B cell (primary cell): ENCODE measurements around the gene TFG. TPM values are rescaled to one million over a fixed set of nuclear protein-coding genes. Genes with fewer than 3 reads are reported as not detected.

Experiments
- ATAC-seq: fragments of 200-7000 bp; cut with Tn5 transposase; one replicate; pipeline ENCODE4 v1.10.0; 2021; ENCODE audit warnings: low read depth, mild to moderate bottlenecking, moderate number of reproducible peaks, moderate library complexity
- CTCF ChIA-PET: fragments of 350-600 bp; sonication (Branson Sonifier 250); formaldehyde crosslinking; loops from one replicate; lab custom pipeline; 2021; ENCODE audit warnings: antibody characterized with exemption, inconsistent platforms; lab: Charles Lee
- POLR2A ChIA-PET: fragments of 350-600 bp; sonication (Branson Sonifier 250); formaldehyde crosslinking; loops from one replicate; lab custom pipeline; 2021; ENCODE audit warnings: antibody characterized with exemption; lab: Charles Lee
- DNase-seq: peaks from one replicate; pipeline ENCODE4 v3.0.0; 2013
- H2AFZ ChIP-seq: 2 replicates; pipeline ENCODE4 v1.6.1; 2012; ENCODE audit warnings: mild to moderate bottlenecking, low read depth, low read length; ENCODE audit not compliant: insufficient read depth, poor library complexity, severe bottlenecking
- H3K27ac ChIP-seq, 2 donors: 1 replicate in 1 of 2; 2 replicates in 1 of 2; pipeline ENCODE4 v1.5.1; 2012 to 2013; ENCODE audit warnings: low read length in 2 of 2, mild to moderate bottlenecking in 2 of 2, moderate library complexity in 1 of 2
- H3K27me3 ChIP-seq, 4 experiments: fragments of 200-600 bp in 1 of 4; sonication (generic) in 1 of 4; replicated peaks in 1 of 4; 1 replicate in 2 of 4; 2 replicates in 2 of 4; pipeline versions ENCODE4 v1.6.1 to v1.7.0; 2013 to 2016; ENCODE audit warnings: low read length in 3 of 4, mild to moderate bottlenecking in 2 of 4, mixed read lengths in 1 of 4, moderate library complexity in 1 of 4; ENCODE audit not compliant: insufficient read depth in 4 of 4, control insufficient read depth in 3 of 4; ENCODE audit errors: control extremely low read depth in 1 of 4
- H3K36me3 ChIP-seq, 2 experiments: replicated peaks in 1 of 2; 1 replicate in 1 of 2; 2 replicates in 1 of 2; pipeline versions ENCODE4 v1.6.1 to v1.7.1; 2013; ENCODE audit warnings: low read length in 1 of 2; ENCODE audit not compliant: insufficient read depth in 2 of 2, control insufficient read depth in 1 of 2; ENCODE audit errors: control extremely low read depth in 1 of 2, extremely low read depth in 1 of 2
- H3K4me1 ChIP-seq, 2 donors: fragments of 200-600 bp in 1 of 2; sonication (generic) in 1 of 2; 1 replicate in 1 of 2; 2 replicates in 1 of 2; pipeline versions ENCODE4 v1.5.1 to v1.6.1; 2013 to 2017; ENCODE audit warnings: low read length in 2 of 2; ENCODE audit not compliant: control insufficient read depth in 2 of 2, insufficient read depth in 2 of 2
- H3K4me2 ChIP-seq: replicated peaks from 2 replicates; pipeline ENCODE3; 2012; ENCODE audit warnings: mild to moderate bottlenecking, low read depth, low read length; ENCODE audit not compliant: poor library complexity, severe bottlenecking
- H3K4me3 ChIP-seq, 5 experiments: fragments of 200-600 bp in 1 of 5; sonication (generic) in 1 of 5; 1 replicate in 3 of 5; 2 replicates in 2 of 5; pipeline versions ENCODE4 v1.5.1 to v1.7.0; 2011 to 2016; ENCODE audit warnings: low read length in 4 of 5, mild to moderate bottlenecking in 4 of 5, low read depth in 2 of 5, control low read depth in 1 of 5, moderate library complexity in 1 of 5; ENCODE audit not compliant: insufficient read depth in 1 of 5; ENCODE audit errors: control extremely low read depth in 1 of 5, extremely low read depth in 1 of 5
- H3K79me2 ChIP-seq: fragments of 200-600 bp; sonication (generic); one replicate; pipeline ENCODE4 v1.6.0; 2016; ENCODE audit warnings: low read length; ENCODE audit not compliant: control insufficient read depth, insufficient read depth
- H3K9ac ChIP-seq: fragments of 200-600 bp; sonication (generic); 2 replicates; pipeline ENCODE4 v1.6.1; 2017; ENCODE audit warnings: mild to moderate bottlenecking, low read length, moderate library complexity
- H3K9me3 ChIP-seq, 3 donors: one replicate each; pipeline versions ENCODE4 v1.6.1 to v1.7.1; 2013; ENCODE audit warnings: low read length in 2 of 3; ENCODE audit not compliant: control insufficient read depth in 2 of 3, insufficient read depth in 1 of 3; ENCODE audit errors: control extremely low read depth in 1 of 3
- H4K20me1 ChIP-seq: 2 replicates; pipeline ENCODE4 v1.6.0; 2012; ENCODE audit warnings: mild to moderate bottlenecking, low read length; ENCODE audit not compliant: insufficient read depth, control insufficient read depth, poor library complexity, severe bottlenecking
- H3K27ac Mint-ChIP-seq: one replicate; pipeline ENCODE4 v1.8.0; 2021; ENCODE audit warnings: mixed read lengths
- H3K27me3 Mint-ChIP-seq: one replicate; pipeline ENCODE4 v1.8.0; 2021; ENCODE audit warnings: mixed read lengths
- H3K4me1 Mint-ChIP-seq: one replicate; pipeline ENCODE4 v1.8.0; 2021; ENCODE audit warnings: mixed read lengths
- H3K4me3 Mint-ChIP-seq: one replicate; pipeline ENCODE4 v1.8.0; 2021; ENCODE audit warnings: mixed read lengths
- H3K9me3 Mint-ChIP-seq: one replicate; pipeline ENCODE4 v1.8.0; 2022; ENCODE audit warnings: mixed read lengths; ENCODE audit not compliant: insufficient read depth
- CTCF ChIP-seq: fragments of 200-600 bp; IDR thresholded peaks from one replicate; pipeline ENCODE4 v1.8.0; 2022; ENCODE audit warnings: antibody characterized with exemption, mild to moderate bottlenecking
- EZH2 ChIP-seq: IDR thresholded peaks from 2 replicates; pipeline ENCODE4 v1.6.1; 2012; ENCODE audit warnings: borderline replicate concordance, low read depth, mild to moderate bottlenecking, moderate library complexity, low read length; ENCODE audit not compliant: insufficient read depth, poor library complexity, severe bottlenecking
- WGBS: methylation state at CpG from one replicate; pipeline ENCODE4 v1.1.5; 2013; ENCODE audit warnings: missing lambda C conversion rate; ENCODE audit not compliant: insufficient coverage; 5-methylcytosine and 5-hydroxymethylcytosine counted together
- intact Hi-C: fragments of 100-400 bp; cut with micrococcal nuclease; formaldehyde crosslinking; loops from one replicate; pipeline ENCODE4 v1.10.0; 2022
- polyA plus RNA-seq: library from polyadenylated mRNA; depleted of rRNA; stranded (reverse); fragments of >200 nt; gene quantifications from 2 replicates; pipeline ENCODE4 v1.2.3, GENCODE V29; 2012
- total RNA-seq, 2 donors: library from RNA; stranded (reverse); fragments of 120-200 nt in 1 of 2; gene quantifications; 1 replicate in 1 of 2; 2 replicates in 1 of 2; pipeline versions ENCODE4 v1.2.3 to v1.2.4, GENCODE V29; 2013 to 2022

Gene TFG
- total and polyA plus RNA-seq, 2 donors (not counting 1 experiment from before 2014, with no cell fraction given): 40.3 to 44.0 TPM

DNA sequence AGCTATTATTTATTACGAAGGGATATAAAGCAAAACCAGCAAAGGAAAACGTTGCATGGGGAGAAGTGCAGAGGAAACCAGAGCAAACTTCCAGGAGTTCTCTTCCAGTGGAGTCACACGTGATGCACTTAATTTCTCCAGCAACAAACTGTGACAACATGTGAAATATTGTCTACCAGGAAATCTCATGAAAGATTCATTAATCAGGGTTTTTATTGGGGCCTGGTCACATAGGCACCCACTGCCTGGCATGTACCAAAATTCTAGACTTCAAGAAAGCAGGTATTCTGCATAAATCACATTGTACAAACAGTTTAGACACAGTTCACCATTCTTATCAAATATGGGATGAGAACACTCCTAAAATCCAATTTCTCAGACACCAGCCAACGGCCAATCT lies 5.4 kb upstream of the TFG start:
- intact Hi-C loops: no loop called here
- no peak overlapping the region for H3K27ac Mint-ChIP-seq
- H3K9me3 Mint-ChIP-seq: no peaks in the 10 kb centered on the region
- H3K36me3 ChIP-seq: no peaks in the 10 kb centered on the region
- H3K27ac ChIP-seq: no peak overlapping the region
- H3K9me3 ChIP-seq: peaks cover 0 to 1% (median 0%) of the 10 kb centered on the region in 3 donors
- H3K4me1 ChIP-seq: peaks cover 6% of the 10 kb centered on the region in 2 donors
- WGBS: 77% methylated on average over 4 of the region's 4 CpGs
- peaks cover 9% of the 10 kb centered on the region for H3K79me2 ChIP-seq
- no peak for ATAC-seq
- ChIA-PET POLR2A (no interaction called here), CTCF (no interaction called here)
- H3K4me2 ChIP-seq: no peak overlapping the region
- no peak overlapping the region for H3K9ac ChIP-seq
- DNase-seq: no peak
- no peak overlapping the region for H2AFZ ChIP-seq
- TF ChIP-seq EZH2 (no peak), CTCF (no peak)
- peaks cover 56% of the 10 kb centered on the region for H3K27me3 Mint-ChIP-seq
- H3K4me1 Mint-ChIP-seq: peaks cover 5% of the 10 kb centered on the region
- H3K27me3 ChIP-seq: peaks cover 0 to 25% (median 13%) of the 10 kb centered on the region in 4 experiments
- H3K4me3 Mint-ChIP-seq: no peak overlapping the region
- no peaks in the 10 kb centered on the region for H4K20me1 ChIP-seq
- no peak overlapping the region for H3K4me3 ChIP-seq

- ChIA-PET POLR2A (no interaction called here), CTCF (interaction anchor here (1.5 kb wide), 1 partner anchor 1523 kb away, joined by 3 read pairs; no protein-coding TSS in a partner anchor)
- no peaks in the 10 kb centered on the region for H3K36me3 ChIP-seq
- H3K27me3 ChIP-seq: peaks cover 0 to 25% (median 10%) of the 10 kb centered on the region in 4 experiments
- intact Hi-C loops: loop anchor here (5.0 kb wide), 1 partner anchor 1804 kb away; the partner anchor contains the start of gene DCBLD2
- WGBS: no CpG with 5 or more reads among the region's 3 CpGs
- no peaks in the 10 kb centered on the region for H4K20me1 ChIP-seq
- H3K9me3 ChIP-seq: peaks cover 0 to 1% (median 0%) of the 10 kb centered on the region in 3 donors
- peaks cover 32% of the 10 kb centered on the region for H3K79me2 ChIP-seq
- peaks cover 17 to 19% of the 10 kb centered on the region in 2 donors for H3K4me1 ChIP-seq
- TF ChIP-seq CTCF (no peak), EZH2 (no peak)
- no peak overlapping the region for H3K27ac ChIP-seq
- no peak overlapping the region for H3K4me3 ChIP-seq
- H3K4me1 Mint-ChIP-seq: peaks cover 21% of the 10 kb centered on the region
- H3K9me3 Mint-ChIP-seq: no peaks in the 10 kb centered on the region
- no peak overlapping the region for H3K27ac Mint-ChIP-seq
- DNase-seq (no peak), ATAC-seq (no peak)
- H3K27me3 Mint-ChIP-seq: peaks cover 38% of the 10 kb centered on the region
- no peak overlapping the region for H3K4me2 ChIP-seq
- no peak overlapping the region for H2AFZ ChIP-seq
- H3K9ac ChIP-seq: no peak overlapping the region
- H3K4me3 Mint-ChIP-seq: no peak overlapping the region
These were observed 2.9 kb upstream of the TFG start for GRCh38 chr3:100706365-100706764.
